H1 (cell line): ENCODE measurements around the gene PDGFB. TPM values are rescaled to one million over a fixed set of nuclear protein-coding genes. Genes with fewer than 3 reads are reported as not detected.

Experiments used
- ATF3 ChIP-seq: IDR thresholded peaks from 2 replicates; pipeline ENCODE4 v1.6.1; 2011; ENCODE audit warnings: low read depth, mild to moderate bottlenecking, low read length; ENCODE audit not compliant: insufficient read depth
- CEBPB ChIP-seq: IDR thresholded peaks from 2 replicates; pipeline ENCODE4 v1.6.1; 2012; ENCODE audit warnings: low read depth, low read length
- HDAC2 ChIP-seq, 2 experiments: fragments of 300-600 bp in 1 of 2; sonication (generic) in 1 of 2; IDR thresholded peaks; 2 replicates each; pipeline ENCODE4 v1.6.1; 2011 to 2012; ENCODE audit warnings: low read depth in 2 of 2, low read length in 2 of 2, mild to moderate bottlenecking in 2 of 2, moderate library complexity in 2 of 2, borderline replicate concordance in 1 of 2, inconsistent platforms in 1 of 2
- HDAC6 ChIP-seq: IDR thresholded peaks from one replicate; pipeline ENCODE4 v1.7.1; 2012; ENCODE audit warnings: low read depth, mild to moderate bottlenecking, inconsistent platforms, low read length, moderate library complexity
- JUN ChIP-seq: IDR thresholded peaks from 2 replicates; pipeline ENCODE4 v1.6.1; 2011; ENCODE audit warnings: low read depth, mild to moderate bottlenecking, improper control_type of control experiment, low read length
- KDM4A ChIP-seq: IDR thresholded peaks from one replicate; pipeline ENCODE4 v1.7.1; 2012; ENCODE audit warnings: low read depth, mild to moderate bottlenecking, moderate library complexity, low read length, inconsistent platforms; ENCODE audit not compliant: severe bottlenecking
- POLR2AphosphoS5 ChIP-seq: IDR thresholded peaks from 2 replicates; pipeline ENCODE4 v1.6.1; 2011; ENCODE audit warnings: low read depth, low read length
- SIN3A ChIP-seq, 2 experiments: IDR thresholded peaks in 1 of 2; conservative IDR thresholded peaks in 1 of 2; 2 replicates each; pipeline ENCODE4 v1.6.1; 2011 to 2012; ENCODE audit warnings: low read length in 2 of 2, improper control_type of control experiment in 1 of 2, low read depth in 1 of 2, mild to moderate bottlenecking in 1 of 2
- TAF7 ChIP-seq: optimal IDR thresholded peaks from 2 replicates; pipeline ENCODE3; 2011; ENCODE audit warnings: low read depth, mild to moderate bottlenecking, inconsistent platforms, low read length, moderate library complexity, borderline replicate concordance
- polyA plus RNA-seq, 7 experiments: library from polyadenylated mRNA; depleted of rRNA in 3 of 7; stranded (reverse) in 5 of 7; unstranded in 2 of 7; fragments of >200 nt in 5 of 7; fragments of 200-250 nt in 2 of 7; gene quantifications; 1 replicate in 5 of 7; 2 replicates in 1 of 7; 4 replicates in 1 of 7; pipeline versions ENCODE4 v1.2.1 to v1.2.3, GENCODE V29; 2011 to 2013; ENCODE audit warnings: missing spikeins in 2 of 7, mixed read lengths in 2 of 7
- total RNA-seq: library from RNA; stranded (reverse); fragmentation: NEBNext Ultra II Directional; extraction: Animal tissue kit (Norgen Biotek cat#: 25700); gene quantifications from 2 replicates; pipeline ENCODE4 v1.2.1, GENCODE V29; 2021

The PDGFB gene
- total and polyA plus RNA-seq, 2 of the 8 experiments (the other 6 are each of a cell fraction or from before 2014, with no cell fraction given), result 3.9 to 8.5 TPM

DNA sequence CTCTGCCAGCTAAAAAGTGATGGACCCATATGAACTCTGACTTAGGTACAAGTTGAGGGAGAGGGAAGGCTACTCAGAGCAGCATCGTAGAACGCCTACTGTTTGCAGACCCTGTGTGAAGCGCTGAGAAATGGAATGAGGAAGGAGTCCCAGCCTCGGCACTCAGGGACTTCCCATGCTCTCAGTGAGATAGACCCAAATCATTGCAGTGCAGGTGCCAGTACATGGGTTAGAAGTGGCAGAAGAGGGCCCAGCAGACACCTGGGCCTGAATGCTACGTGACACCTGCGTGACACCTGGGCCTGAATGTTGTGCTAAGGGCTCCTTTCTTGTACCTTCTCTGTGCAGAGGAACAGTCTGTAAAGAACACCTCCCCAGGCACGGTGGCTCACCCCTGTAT, 2.6 kb upstream of the PDGFB start (continued):
- TF ChIP-seq HDAC2 (IDR thresholded peaks at IDR 0.05; ENCODE audit: borderline replicate concordance in 1 of 2, low read depth in 2 of 2, low read length in 2 of 2) (no peak), POLR2AphosphoS5 (no peak), CEBPB (no peak), SIN3A (conservative IDR thresholded peaks at IDR 0.05 in 1 of 2, IDR thresholded peaks at IDR 0.05 in 1 of 2; ENCODE audit: low read depth in 1 of 2, low read length in 2 of 2) (no peak), HDAC6 (no peak), TAF7 (no peak), JUN (no peak), ATF3 (no peak), KDM4A (no peak)
